Stimulated activated CD8-positive, alpha-beta memory T cell treated with anti-CD3 and anti-CD28 coated beads, Interleukin-2, amount 100 ng/mL, for 48 hours (primary cell): ENCODE measurements around the gene TRPC5OS.

ENCODE experiments used
- DNase-seq, 2 donors: peaks; one replicate each; pipeline ENCODE4 v3.0.0-alpha.2; 2020; ENCODE audit warnings: low read depth in 2 of 2

The TRPC5OS gene

GRCh38 chrX:111896148-111896547 lies 20.2 kb downstream of the TRPC5OS start:
- no peak for DNase-seq

GRCh38 chrX:111914398-111915090 lies 38.6 kb downstream of the TRPC5OS start:
- DNase-seq = no peak

GRCh38 chrX:111917591-111917990 lies 41.6 kb downstream of the TRPC5OS start:
- DNase-seq = no peak

GRCh38 chrX:111928456-111928855 lies 52.5 kb downstream of the TRPC5OS start:
- DNase-seq = no peak
